ENCODE measurements around the gene VSTM2L.

Gene VSTM2L

DNA sequence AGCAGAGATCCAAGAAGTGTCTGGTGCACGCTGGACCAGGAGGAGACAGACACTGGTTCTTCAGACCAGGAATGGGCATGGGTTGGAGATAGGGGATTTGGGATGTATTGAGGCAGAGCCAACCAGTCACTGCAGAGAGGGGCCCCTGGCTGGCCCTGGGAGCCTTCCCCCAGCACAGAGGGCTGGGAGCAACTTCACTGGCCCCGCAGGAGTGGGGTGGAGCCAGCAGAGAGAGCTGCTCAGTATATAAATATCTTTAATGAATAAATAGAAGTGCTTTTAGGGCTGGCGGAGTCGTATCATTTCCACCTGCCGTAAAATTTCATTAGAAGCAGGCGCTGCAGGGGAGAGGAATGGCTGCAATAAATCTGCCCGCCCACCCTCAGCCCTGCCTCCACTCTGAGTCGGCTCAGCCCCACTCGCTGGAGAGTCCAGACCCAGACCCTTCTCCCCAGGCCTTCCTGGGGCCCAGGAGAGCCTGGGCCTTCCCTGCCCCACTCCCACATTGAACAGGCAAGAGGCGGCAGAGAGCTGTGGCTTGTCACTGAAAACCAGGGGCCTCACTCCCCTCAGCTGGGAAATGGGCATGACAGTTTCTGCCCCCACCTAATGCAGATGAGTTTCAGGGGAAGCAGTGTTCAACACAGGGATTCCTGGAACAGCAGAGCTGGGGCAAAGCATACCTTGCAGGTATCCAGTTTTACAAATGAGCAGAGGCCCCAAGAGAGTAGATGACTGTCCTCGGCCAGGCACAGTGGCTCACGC is 23.9 kb upstream of the VSTM2L start:
- DNase-seq (ENCODE audit: low spot score), result no peak

DNA sequence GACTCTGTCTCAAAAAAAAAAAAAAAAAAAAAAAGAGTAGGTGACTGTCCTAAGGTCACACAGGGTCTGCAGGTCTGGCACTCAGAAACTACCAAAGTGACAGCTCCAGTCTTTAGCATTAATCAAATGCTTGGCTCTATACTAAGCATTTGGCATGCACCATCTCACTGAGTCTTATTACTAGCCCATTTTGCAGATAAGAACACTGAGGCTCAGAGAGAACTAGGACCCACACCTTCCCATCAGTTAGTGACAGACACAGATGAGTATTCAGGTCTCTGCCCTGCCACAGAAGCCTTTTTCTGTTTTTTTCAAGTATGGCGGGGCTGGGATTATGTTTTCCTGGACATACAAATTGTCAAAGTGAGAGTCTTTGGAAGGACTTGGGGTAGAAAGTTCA is 23.1 kb upstream of the VSTM2L start:
- no peak for DNase-seq (ENCODE audit: low spot score)

DNA sequence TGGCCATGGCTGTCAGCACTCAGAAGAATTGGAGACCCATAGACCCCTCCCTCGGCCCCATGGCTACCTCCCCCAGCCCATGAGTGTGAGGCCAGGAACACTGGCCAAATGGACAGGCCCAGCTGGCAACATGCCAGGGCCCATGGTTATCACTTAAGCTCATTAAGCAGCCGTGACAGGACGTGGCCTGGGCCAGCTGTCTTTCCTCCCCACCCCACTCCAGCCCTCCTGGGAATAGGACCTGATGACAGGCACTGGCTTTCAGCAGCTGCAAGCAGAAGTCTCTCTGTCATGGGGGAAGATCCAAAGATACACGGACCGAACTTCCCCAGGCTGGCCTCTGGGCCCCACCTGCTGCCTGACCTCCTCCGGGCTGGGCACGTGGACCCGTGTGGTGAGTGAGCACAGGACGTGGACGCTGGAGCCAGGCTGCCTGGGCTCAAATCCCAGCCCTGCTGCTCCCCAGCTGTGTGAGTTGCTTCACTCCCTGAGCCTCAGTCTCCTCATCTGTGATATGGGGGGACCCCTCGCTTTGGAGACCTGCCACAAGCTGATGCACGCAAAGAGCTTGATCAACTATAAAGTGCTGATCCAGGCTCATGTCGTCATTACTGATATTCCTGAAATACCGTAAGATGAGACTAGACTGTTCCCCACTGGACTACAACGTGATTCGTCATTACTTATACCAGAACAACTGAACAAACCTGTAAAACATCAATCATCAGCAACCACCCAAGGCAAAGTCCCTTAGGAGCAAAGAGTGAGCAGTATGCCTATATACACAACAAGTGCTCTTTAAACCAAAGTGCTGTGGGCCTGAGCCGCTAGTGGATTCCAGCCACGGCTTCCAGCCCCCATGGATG is 22.0 kb upstream of the VSTM2L start:
- DNase-seq (ENCODE audit: low spot score), result no peak

DNA sequence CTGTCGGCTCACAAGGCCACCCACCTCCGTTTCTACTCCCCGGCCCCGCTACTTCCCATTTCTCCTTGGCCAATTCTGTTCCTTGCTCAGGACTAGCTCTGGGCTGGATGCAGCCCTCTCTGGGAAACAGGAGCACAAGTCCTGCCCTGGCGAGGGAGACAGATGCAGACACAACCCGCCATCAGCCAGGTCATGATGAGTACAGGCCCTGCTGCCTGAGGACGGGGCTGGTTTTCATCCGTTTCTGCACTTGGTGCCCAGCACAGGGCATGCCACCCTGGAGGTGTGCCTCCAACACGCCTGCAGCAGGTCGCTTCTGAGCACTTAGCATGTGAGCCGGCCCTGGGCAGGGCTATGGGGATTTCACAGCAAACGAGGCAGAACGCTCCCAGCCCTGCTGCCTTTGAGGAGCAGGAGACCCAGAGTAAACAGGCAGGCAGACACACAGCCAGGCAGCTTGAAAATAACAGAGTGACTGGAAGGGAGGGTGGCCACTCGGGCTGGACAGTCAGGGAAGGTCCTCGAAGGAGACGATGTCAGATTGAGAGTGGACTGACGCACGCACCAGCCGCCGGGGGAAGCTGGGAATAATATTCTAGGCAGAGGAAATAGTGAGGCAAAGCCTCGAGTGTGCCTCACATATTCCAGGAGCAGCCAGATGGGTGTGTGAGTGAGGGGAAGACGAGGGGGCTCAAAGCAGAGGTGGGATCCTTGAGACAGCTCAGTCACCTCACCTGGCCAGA is 21.2 kb upstream of the VSTM2L start:
- no peak for DNase-seq (ENCODE audit: low spot score)

DNA sequence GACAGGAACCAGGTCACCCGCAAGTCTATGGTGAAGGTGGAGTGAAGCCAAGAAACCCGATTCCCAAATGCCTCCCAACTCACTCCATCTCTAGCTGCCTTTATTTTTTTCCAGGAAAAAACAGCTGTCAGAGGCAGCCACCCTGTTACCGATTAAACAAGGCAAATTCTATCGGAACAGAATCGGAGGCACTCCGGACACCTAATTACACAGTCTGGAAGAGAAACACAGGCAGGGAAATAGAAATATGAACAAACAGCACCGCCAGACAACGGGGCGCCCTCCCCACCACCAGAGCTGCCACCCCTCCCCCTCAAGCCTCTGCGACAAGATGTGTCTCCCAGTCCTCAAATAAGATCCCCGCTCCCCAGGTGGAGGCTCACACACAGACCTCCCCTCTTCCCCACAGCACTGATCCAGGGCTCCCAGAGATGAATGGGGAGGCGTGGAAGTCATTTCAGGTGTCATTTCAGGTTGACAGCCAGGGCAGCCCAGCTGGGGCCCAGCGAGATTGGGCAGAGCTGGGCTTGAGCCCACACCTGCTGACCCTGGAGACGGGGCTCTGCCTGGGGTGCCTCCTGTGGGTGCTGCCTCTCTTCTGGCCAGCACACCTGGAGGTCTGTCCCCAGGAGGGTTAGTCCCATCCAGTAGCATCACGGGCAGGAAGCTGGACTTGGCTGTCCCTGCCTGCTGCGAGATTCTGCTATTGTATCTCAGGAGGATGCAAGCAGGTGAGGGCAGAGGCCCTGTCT is 19.8 kb upstream of the VSTM2L start:
- DNase-seq (ENCODE audit: low spot score), result no peak

DNA sequence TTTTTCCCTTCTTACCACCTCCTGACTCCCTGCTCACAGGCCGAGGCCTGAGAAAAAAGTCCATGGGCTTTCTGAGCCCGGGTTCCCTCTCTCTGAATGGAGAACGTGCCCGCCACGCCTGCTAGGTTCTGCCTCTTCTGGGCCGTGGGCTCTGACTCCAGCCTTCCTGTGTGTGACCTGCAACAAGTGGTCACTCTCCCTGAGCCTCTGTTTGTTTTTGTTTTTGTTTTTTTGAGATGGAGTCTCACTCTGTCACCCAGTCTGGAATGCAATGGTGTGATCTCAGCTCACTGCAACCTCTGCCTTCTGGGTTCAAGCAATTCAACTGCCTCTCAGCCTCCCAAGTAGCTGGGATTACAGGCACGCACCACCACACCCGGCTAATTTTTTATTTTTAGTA is 17.9 kb upstream of the VSTM2L start:
- no peak for DNase-seq (ENCODE audit: low spot score)

DNA sequence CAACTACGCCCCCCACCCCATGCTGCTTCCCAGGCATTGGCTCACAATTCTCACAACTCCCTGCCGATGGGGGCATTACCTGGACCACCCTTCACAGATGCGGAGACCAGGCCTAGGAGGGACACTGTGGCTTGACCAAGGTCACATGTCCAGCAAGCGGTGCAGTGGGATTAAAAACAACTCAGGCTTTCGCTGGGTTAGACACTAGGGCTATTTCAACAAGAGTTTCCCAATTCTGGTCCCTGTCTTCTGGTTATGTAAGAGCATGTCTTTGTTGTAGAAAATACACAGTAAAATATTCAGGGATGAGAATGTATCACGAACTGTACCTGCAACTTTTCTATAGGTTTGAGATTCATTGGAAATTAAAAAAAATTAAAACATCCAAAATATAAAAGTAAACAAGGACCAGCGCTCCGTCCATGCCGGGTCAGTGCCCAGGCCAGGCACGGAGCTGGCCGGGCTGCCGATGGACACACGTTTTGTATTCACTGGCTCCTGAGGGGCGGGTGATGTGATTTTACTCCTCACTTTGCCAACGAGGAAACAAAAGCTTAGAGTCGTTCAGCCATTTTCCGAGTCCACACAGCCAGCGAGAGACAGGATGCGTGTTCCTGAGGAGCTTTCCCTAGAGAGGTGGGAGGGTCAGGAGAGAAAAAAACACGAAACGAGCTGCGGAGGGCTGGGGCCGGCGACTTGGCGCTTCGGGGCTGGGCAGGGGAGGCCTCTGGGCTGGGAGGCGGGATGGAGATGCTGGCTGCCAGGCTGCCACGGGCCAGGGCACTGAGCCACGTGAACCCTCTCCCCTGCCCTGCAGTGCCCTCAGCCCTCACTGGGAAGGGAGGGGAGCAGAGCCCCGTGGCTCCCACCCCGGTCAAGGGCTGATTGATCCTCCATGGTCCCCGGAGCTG is 17.1 kb upstream of the VSTM2L start:
- DNase-seq (ENCODE audit: low spot score), result no peak

DNA sequence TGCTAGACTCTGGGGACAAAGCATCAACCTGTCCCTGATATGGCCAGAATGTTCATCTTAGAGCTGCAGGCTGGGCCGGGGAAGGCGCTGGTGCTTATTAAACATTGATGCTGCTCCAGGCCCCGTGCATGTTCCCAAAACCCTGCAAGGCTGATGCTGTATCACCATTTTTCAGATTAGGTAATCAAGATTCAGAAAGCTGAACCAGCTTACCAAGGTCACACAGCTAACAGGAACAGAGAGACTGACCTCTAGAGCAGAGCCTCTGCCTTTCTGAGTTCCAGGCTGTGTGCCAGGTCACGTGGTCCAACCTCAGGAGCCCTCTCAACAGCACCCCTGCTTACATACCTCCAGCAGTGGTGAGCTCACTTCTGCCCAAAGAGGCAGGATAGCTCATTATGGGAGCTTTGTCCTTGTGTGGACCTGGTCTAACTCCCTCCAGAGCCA is 16.1 kb upstream of the VSTM2L start:
- peak; percentile 24 for DNase-seq (ENCODE audit: low spot score)

DNA sequence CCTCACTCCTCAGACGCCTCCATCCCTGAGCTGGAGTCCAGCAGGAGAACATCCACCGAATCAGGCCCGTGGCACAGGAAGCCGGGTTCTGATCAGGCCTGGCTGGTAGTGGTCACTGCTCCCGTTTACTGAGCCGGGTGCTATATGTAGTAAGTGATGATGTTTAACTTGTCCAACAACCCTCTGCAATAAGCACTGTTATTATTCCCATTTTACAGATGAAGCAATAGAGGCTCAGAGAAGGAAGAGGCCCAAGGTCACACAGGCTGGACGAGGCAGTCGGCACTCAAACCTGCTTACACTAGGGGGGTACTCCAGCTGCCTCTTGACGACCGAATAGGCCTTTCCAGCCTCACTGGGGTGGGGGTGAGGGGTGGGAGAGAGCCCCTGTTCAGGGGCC is 14.3 kb upstream of the VSTM2L start:
- no peak for DNase-seq (ENCODE audit: low spot score)

DNA sequence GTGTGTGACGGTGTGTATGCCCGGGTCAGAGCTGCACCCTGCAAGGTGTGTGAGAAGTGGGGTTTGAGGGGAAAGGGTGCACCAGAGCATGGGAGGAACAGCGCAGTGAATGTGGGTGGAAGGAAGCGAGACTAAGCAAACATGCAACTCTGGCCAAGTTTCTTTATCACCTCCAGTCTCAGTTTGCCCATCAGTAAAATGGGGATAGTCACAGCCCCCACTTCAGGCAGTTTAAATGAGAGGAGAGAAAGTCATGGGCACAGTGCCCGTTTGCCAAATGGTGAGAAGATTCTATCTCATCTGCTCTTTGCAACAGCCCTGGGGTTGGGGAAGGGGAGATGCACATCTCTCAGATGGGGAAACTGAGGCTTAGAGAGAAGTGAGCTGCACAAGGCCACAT is 12.8 kb upstream of the VSTM2L start:
- no peak for DNase-seq (ENCODE audit: low spot score)

DNA sequence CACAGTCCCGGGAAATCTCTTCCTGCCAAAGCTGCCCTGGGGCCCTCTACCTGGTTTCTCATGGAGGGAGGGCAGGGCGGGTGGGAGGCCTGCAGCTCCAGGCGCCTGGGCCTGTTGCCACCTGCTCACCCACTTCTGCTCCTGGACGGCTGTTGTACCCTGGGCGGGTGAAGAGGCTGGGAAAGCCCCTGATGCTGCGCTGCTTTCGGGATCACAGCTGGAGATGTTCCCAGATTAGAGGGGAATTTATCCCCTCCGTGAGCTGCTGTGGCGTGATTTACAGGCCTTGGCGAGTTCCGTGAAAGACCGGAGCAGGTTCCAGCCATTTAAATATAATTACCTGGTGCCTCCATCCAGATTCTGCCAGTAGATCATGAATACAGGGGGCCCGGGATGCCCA is 12.3 kb upstream of the VSTM2L start:
- no peak for DNase-seq (ENCODE audit: low spot score)

DNA sequence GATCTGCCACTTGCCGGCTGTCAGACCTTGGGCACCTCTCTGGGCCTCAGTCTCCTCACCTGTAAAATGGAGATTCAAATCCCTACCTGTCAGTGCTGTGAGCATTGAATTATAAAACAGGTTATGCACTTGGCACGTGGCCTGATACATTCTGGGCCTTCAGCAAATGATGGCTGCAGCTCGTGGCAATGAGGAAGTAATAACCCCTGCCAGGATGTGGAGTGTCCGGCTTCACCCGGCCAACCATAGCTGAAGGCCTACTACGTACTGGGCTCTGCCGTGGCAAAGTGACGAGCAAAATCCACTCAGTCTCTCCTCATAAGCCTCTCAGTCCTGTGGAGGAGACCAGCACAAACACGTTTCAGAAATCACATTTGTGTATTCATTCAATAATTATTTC is 10.9 kb upstream of the VSTM2L start:
- DNase-seq (ENCODE audit: low spot score), result no peak

DNA sequence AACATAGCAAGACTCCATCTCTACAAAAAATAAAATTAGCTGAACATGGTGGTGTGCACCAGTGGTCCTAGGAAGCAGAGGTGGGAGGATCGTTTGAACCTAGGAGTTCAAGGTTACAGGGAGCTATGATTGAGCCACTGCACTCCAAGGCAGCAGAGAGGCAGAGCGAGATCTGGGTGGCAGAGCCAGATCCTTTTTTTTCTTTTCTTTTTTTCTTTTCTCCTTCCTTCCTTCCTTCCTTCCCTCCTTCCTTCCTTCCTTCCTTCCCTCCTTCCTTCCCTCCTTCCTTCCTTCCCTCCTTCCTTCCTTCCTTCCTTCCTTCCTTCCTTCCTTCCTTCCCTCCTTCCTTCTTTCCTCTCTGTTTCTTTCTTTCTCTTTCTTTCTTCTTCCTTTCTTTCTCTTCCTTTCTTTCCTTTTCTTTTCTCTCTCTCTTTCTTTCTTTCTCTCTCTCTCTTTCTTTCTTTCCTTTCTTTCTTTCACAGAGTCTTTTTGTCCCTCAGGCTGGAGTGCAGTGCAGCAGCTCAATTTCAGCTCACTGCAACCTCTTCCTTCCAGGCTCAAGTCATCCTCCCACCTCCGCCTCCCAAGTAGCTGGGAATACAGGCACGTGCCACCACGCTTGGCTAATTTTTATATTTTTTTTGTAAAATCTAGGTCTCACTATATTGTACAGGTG is 9.2 kb upstream of the VSTM2L start:
- DNase-seq (ENCODE audit: low spot score), result no peak

DNA sequence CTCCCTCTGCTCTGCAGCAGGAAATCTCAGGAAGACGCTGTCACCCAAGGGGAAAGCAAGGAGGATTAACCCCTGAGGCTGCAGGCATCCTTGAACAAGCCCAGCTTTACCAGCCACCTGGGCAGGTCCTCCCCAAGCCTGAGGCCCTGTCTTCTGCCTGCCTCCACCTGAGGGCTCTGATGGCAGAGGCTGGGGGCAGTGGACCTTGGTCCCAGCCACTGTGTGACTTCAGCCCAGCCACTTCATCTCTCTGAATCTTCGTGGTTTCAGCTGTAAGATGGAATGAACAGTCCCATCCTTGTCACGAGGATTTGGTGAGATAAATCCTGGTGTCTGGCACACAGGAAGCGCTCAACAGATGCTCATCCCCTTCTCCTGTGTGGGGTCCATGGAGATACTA is 8.5 kb upstream of the VSTM2L start:
- DNase-seq (ENCODE audit: low spot score), result no peak

DNA sequence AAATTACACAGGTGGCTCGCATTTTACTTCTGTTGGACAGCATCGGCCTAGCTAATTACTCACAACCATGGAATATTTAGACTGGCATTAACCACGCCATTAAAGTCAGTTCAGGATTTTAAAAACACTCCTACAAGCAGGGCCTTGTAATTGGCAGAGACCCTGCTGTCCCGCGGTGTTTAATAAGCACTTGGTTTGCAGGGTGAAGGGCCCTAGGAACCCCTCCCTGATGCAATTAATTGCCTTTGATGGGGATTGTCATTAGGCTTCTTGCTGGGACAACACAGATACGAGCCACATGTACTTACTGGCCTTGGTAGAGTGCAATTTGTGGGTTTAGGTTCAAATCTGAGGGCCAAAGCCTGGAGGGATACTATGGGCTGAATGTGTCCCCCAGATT is 7.8 kb upstream of the VSTM2L start:
- no peak for DNase-seq (ENCODE audit: low spot score)

DNA sequence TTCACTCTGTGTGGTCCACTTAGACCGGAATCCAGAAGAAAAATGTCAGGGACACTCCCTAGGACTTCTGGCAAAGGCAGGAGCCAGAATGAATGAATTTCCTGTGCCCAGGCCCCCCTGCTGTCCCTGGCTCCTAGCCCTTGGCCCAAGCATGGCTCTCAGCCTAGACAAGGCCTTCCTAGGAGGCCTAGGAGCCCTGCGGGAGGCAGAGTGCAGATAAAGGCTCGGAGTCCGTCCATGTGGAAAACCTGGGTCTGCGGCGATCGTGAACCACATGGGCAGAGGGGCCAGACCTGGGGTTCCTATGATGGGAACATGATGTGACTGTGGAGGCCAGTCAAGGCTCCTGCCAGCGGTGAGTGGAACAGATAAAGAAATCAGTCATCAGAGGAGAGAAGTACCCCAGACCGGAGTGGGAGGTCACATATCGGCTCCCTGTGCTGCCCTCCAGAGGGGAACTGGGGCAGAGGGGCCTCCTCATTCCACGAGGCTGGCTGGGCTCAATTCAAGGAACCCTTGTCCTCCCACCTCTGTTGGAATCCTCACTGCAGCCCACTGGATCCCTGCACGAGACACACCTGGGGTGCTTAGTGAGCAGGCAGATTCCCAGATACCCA is 5.9 kb upstream of the VSTM2L start:
- DNase-seq (ENCODE audit: low spot score), result no peak

DNA sequence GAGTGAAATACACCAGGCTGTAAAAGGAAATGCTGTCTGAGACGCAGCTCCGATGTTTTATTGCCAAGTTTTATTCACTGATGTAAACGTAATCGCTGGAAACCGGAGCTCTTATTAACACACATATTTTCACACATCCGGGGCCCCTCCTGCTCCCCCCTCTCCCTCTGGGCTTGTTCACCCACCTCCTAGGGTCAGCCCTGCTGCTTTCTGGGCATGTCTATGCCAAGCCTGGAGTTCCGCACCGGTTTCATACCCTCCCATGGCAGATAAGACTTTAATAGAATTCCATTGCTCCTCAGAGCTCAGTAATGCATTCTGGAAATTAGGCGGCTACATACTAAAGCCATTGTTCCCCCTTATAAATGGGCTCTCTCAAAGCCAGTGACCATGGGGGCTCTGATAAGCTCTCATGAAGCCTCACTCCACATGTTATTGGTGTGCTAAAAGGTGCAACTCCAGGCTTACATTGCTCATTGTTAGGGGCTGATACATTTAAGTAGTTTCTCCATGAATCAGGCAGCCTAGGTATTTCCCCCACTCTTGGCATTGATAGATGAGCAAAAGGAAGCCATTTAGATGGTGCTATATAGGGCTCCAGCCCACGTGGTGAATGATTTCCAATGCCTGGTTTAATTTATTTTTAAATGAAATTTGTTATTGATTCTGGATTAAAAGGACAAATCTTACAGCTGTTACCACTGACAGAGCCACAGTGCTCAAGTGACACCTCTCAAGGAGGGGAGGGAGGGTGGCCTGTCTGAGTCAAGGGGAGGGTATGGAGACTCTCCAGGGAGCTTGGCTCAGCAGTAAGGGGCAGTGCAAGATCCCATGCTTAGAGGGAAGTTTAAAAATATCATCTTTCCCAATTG is 4.5 kb upstream of the VSTM2L start:
- peak; percentile 10 for DNase-seq (ENCODE audit: low spot score)

DNA sequence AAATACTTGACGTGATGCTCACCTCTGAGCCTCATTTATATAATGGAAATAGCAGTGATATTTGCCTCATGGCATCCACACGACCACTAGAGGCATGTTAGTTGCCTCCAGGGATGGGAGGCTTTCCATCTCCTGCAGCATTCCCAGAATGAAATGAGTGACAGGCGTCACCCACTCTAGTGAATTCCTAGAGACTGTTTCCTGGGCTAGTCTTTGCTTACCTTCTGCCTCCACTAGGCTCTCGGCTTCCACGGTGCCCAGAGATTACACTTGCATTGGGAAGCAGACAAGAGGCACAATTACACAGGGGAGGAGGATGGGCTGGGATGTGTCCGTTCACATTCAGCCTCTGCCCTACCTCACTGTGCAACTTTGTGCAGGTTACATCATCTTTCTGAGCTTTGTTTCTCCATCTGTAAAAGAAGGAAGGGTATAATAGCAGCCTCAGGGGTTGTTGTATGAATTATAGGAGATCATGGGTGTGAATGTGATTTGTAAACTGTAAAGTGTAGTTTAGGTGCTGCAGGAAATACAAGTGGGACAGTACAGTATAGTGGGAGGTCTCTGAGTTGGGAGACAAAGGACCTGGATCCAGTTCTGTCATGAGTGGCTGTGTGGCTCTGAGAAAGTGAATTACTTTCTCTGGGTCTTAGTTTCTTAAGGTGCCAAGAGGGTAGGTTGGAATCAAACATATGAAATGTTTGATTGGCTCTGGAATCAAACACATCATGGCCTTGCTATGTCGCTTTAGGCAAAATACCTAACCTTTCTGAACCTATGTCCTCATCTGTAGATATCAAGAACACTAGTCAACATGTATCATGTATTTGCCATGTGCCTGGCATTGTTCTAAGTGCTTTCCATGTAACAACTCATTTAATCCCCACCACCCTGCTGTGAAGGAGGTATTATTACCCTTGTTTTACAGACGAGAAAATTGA is 3.6 kb upstream of the VSTM2L start:
- no peak for DNase-seq (ENCODE audit: low spot score)

All from kidney tubule cell (primary cell).